ENCODE results near the gene FBXL17.

DNA sequence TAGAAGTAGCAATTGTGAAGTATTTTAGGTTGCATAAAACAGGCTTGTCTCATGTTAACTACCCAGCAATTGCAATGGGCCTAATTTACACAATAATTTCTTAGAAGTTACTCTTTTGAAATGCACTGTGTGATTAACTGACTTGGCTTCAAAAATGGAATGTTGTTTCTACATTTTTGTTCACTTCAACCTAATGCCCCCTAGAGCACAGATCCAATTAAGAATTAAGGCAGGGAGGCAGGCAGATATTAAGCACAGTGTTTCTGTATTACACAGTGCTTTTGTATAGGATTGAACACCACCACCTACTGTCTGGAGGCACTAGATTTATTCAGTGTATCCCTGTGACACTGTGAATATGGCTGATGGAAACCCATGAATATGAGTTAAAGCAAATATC lies 302.1 kb downstream of the FBXL17 start:
- TF ChIP-seq, protein P1, sequence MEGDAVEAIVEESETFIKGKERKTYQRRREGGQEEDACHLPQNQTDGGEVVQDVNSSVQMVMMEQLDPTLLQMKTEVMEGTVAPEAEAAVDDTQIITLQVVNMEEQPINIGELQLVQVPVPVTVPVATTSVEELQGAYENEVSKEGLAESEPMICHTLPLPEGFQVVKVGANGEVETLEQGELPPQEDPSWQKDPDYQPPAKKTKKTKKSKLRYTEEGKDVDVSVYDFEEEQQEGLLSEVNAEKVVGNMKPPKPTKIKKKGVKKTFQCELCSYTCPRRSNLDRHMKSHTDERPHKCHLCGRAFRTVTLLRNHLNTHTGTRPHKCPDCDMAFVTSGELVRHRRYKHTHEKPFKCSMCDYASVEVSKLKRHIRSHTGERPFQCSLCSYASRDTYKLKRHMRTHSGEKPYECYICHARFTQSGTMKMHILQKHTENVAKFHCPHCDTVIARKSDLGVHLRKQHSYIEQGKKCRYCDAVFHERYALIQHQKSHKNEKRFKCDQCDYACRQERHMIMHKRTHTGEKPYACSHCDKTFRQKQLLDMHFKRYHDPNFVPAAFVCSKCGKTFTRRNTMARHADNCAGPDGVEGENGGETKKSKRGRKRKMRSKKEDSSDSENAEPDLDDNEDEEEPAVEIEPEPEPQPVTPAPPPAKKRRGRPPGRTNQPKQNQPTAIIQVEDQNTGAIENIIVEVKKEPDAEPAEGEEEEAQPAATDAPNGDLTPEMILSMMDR (conservative IDR thresholded peaks at IDR 0.05; ENCODE audit: low read depth, low read length): 0 out of 2 replicates have a peak, but pooled peaks have one; percentile 4
- no peak for TF ChIP-seq CEBPB (IDR thresholded peaks at IDR 0.05; ENCODE audit: low read depth, low read length)
- no peak for TF ChIP-seq POLR2A (IDR thresholded peaks at IDR 0.05; ENCODE audit: low read depth, low read length)
- TF ChIP-seq, protein P2, sequence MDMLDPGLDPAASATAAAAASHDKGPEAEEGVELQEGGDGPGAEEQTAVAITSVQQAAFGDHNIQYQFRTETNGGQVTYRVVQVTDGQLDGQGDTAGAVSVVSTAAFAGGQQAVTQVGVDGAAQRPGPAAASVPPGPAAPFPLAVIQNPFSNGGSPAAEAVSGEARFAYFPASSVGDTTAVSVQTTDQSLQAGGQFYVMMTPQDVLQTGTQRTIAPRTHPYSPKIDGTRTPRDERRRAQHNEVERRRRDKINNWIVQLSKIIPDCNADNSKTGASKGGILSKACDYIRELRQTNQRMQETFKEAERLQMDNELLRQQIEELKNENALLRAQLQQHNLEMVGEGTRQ (IDR thresholded peaks at IDR 0.05; ENCODE audit: low read depth, low read length): no peak
- TF ChIP-seq RAD21 (IDR thresholded peaks at IDR 0.05; ENCODE audit: low read length): no peak
- no peak for TF ChIP-seq FOS (IDR thresholded peaks at IDR 0.05; ENCODE audit: low read depth, low read length)
- no peak for TF ChIP-seq CHD1 (IDR thresholded peaks at IDR 0.05; ENCODE audit: low read depth, low read length)

Data from IMR-90 (cell line).